ENCODE measurements around the gene SLC25A15.

Gene SLC25A15

DNA sequence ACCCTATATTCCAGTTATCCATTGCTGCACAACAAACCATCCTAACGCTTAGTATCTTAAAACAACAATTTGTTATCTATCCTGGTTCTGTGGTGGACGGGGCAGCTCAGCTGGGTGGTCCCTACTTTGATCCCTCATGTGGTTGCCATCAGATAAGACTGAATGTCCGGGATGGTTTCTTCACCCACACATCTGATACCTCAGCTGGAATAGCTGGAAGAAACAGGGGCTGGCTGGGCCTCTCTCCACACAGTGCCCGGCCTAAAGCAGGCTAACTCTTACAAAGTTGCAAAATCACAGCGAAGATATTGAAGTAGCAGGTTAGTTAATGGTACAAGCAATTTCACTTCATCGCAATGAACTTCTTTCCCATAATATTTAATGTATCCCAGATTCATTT, 14.7 kb upstream of the SLC25A15 start:
- H3K4me3 ChIP-seq (ENCODE audit: control insufficient read depth, low read depth, low read length), result no peak overlapping the region
- no peak for DNase-seq (ENCODE audit: low read depth)
- TF ChIP-seq, protein P1, sequence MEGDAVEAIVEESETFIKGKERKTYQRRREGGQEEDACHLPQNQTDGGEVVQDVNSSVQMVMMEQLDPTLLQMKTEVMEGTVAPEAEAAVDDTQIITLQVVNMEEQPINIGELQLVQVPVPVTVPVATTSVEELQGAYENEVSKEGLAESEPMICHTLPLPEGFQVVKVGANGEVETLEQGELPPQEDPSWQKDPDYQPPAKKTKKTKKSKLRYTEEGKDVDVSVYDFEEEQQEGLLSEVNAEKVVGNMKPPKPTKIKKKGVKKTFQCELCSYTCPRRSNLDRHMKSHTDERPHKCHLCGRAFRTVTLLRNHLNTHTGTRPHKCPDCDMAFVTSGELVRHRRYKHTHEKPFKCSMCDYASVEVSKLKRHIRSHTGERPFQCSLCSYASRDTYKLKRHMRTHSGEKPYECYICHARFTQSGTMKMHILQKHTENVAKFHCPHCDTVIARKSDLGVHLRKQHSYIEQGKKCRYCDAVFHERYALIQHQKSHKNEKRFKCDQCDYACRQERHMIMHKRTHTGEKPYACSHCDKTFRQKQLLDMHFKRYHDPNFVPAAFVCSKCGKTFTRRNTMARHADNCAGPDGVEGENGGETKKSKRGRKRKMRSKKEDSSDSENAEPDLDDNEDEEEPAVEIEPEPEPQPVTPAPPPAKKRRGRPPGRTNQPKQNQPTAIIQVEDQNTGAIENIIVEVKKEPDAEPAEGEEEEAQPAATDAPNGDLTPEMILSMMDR (conservative IDR thresholded peaks at IDR 0.05; ENCODE audit: control insufficient read depth, insufficient read depth, low read depth, low read length), result no peak

DNA sequence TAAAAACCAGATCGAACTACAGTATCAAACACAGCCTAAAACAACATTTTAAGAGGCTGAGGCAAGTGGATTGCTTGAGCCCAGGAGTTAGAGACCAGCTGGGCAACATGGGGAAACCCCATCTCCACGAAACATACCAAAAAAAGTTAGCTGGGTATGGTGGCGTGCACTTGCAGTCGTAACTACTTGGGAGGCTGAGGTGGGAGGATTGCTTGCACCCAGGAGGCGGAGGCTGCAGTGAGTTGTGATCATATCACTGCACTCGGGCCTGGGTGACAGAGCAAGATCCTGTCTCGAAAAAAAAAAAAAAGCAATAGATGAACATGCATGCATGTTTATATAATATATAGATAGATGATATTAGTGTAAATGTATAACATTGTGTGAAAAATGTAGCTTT, 13.2 kb upstream of the SLC25A15 start:
- TF ChIP-seq, protein P1 (conservative IDR thresholded peaks at IDR 0.05; ENCODE audit: control insufficient read depth, insufficient read depth, low read depth, low read length), result no peak
- DNase-seq (ENCODE audit: low read depth), result no peak
- no peak overlapping the region for H3K4me3 ChIP-seq (ENCODE audit: control insufficient read depth, low read depth, low read length)

DNA sequence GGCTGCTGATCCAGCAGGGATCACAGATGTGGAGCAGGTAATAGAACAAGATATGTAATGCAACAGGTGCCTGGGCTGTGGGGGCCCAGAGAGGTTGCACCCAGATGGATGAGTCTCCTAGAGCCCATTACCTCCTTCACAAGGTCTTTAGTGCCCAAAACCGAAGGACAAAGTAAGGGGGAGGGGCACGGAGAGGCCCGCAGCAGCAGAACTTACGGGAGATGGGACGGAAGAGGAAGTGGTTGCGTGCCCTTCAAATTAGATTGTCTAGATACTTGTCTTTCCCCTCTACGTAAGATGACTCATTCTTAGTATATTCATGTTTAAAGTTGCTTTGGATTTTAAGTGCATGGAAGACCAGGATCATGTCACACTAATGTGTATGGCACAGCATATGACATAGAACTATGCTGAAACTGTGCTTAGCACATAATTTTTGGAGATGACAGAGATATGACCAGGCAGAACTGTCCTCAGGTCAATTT, 12.7 kb upstream of the SLC25A15 start:
- DNase-seq (ENCODE audit: low read depth), result peak; percentile 27
- no peak overlapping the region for H3K4me3 ChIP-seq (ENCODE audit: control insufficient read depth, low read depth, low read length)
- TF ChIP-seq, protein P1 (conservative IDR thresholded peaks at IDR 0.05; ENCODE audit: control insufficient read depth, insufficient read depth, low read depth, low read length), result no peak

DNA sequence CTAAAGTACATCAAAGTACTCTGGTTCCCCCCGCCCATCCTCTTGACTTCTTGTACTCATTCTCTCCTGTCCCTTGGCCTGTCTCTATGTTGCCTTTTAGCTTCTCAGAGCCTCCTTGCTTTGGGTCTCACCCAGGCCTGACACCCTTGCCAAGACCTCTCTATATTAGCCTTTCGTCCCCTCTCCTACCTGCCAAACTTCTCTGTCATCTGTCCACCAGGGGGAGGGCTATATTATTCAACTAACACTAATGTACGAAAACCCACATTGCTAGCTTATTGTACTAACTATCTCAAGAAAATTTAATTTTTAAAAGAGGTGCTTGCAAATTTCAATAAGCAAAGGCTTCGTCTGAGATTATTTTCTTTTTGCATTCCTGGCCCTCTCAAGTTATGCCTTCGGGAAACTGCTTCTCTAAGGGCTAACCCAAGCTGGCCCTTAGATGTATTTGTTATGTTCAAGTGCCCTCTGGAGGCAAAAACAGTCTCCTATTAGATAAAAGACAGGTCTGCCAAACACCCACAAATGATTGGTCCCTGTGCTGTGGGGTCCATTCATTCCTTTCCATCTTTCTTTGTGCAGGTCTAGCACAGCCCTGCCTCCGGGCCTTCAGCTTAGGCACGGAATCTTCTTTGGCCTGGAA, 12.1 kb upstream of the SLC25A15 start:
- peak overlapping the region; percentile 26 for H3K4me3 ChIP-seq (ENCODE audit: control insufficient read depth, low read depth, low read length)
- TF ChIP-seq, protein P1 (conservative IDR thresholded peaks at IDR 0.05; ENCODE audit: control insufficient read depth, insufficient read depth, low read depth, low read length), result peak; percentile 46
- peak; percentile 57 for DNase-seq (ENCODE audit: low read depth)

DNA sequence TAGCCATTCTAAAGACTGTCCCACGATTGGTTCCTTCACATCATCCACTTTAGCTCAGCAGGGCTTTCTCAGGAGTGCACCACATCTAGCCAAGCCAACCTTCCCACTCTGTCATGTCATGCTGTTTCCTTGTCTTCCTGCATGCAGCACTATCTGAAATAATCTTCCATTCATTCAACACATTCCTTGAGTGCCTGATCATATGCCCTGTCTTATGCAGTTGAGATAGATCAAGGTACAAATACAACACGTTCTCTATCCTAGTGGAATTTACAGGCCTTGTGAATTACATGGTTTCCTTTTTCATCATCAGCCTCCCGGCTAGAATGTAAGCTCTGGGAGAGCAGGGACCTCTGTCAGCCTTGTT, 11.6 kb upstream of the SLC25A15 start:
- no peak overlapping the region for H3K4me3 ChIP-seq (ENCODE audit: control insufficient read depth, low read depth, low read length)
- TF ChIP-seq, protein P1 (conservative IDR thresholded peaks at IDR 0.05; ENCODE audit: control insufficient read depth, insufficient read depth, low read depth, low read length), result no peak
- DNase-seq (ENCODE audit: low read depth), result no peak

DNA sequence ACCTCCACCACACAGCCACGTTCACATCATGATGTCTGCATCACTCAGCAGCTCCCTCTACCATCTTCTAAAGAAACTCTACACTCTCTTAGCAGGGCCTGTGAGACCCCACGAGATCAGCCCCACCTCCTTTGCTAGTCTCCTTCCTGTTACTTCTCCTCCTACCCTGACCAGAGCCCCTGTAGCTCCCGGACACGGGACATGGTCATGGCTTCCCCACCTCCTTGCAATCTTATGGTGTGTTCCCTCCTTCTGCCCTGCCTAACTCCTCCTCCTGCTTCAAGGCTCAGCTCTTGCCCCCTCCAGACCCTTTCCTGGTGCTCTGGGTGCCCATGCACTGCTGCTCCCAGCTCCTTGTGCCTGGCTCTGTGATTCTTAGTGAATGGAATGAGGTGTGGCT, 10.4 kb upstream of the SLC25A15 start:
- TF ChIP-seq, protein P1 (conservative IDR thresholded peaks at IDR 0.05; ENCODE audit: control insufficient read depth, insufficient read depth, low read depth, low read length), result no peak
- no peak overlapping the region for H3K4me3 ChIP-seq (ENCODE audit: control insufficient read depth, low read depth, low read length)
- no peak for DNase-seq (ENCODE audit: low read depth)

Measured in fibroblast of mammary gland (primary cell).